ENCODE measurements around the gene RADIL.

RADIL gene

DNA sequence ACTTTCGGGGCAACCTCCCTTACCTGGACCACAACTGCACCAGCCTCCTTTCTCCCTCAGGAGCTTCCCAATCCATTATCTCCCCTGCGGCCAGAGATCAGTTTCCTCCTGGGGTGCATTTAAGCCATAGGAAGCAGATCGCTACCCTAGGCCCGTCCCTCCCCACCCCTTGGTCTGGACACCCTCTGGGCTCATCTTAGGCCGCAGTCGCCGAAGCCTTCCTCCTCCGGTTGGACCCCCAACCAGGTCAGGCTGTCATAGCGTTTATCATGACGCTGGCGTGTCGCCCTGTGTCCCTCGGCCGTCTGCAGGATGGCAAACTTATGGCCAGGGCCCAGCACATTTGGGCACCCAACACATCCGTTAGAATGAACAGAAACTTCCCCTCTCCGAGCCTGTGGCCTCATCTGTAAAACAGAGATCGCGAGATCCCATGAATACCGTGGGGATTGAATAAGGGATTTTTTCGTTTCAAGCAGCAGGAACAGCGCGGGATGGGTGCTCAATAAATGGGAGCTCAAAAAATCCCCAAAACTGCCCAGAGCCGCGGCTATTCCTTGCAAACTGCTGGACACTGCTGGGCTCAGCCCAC, 108.8 kb downstream of the RADIL start:
- Histone ChIP-seq H3K36me3 (replicated peaks) (peaks cover 9% of the 10 kb centered on the region), H3K27me3 (replicated peaks) (no peaks in the 10 kb centered on the region), H3K4me3 (ENCODE audit: low read depth, low read length) (peak overlapping the region; percentile 96), H3K27ac (peak overlapping the region; percentile 95)
- TF ChIP-seq, protein P1, sequence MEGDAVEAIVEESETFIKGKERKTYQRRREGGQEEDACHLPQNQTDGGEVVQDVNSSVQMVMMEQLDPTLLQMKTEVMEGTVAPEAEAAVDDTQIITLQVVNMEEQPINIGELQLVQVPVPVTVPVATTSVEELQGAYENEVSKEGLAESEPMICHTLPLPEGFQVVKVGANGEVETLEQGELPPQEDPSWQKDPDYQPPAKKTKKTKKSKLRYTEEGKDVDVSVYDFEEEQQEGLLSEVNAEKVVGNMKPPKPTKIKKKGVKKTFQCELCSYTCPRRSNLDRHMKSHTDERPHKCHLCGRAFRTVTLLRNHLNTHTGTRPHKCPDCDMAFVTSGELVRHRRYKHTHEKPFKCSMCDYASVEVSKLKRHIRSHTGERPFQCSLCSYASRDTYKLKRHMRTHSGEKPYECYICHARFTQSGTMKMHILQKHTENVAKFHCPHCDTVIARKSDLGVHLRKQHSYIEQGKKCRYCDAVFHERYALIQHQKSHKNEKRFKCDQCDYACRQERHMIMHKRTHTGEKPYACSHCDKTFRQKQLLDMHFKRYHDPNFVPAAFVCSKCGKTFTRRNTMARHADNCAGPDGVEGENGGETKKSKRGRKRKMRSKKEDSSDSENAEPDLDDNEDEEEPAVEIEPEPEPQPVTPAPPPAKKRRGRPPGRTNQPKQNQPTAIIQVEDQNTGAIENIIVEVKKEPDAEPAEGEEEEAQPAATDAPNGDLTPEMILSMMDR (IDR thresholded peaks at IDR 0.05; ENCODE audit: low read depth, low read length, missing control alignments) = no peak
- DNase-seq = peak; percentile 74
- in situ Hi-C loops (cut with HindIII; ENCODE audit: low pct_ligation_motif_present, low sequenced_read_pairs) = no loop called here

DNA sequence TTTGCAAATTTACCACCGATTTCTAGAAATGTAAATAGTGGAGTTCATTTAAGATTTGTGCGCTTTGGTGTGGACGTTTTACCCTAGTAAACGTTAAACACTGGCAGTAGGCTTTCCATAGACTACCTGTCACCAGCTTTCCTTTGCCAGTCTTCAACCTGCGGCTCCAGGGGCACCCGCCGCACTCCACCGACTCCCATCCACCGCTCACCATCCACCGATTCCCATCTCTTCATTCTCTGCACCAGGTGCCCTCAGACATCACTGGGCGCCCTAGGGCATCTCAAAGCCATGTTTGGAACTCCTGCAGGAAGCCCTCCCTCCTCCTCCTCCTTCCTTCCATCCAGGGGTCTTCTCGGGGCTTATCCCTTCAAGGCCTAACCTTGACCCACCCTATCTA, 109.5 kb downstream of the RADIL start:
- no peaks in the 10 kb centered on the region for H3K27me3 ChIP-seq (replicated peaks)
- H3K27ac ChIP-seq = no peak overlapping the region
- TF ChIP-seq, protein P1 (IDR thresholded peaks at IDR 0.05; ENCODE audit: low read depth, low read length, missing control alignments) = no peak
- peaks cover 9% of the 10 kb centered on the region for H3K36me3 ChIP-seq (replicated peaks)
- H3K4me3 ChIP-seq (ENCODE audit: low read depth, low read length) = no peak overlapping the region
- in situ Hi-C loops (cut with HindIII; ENCODE audit: low pct_ligation_motif_present, low sequenced_read_pairs) = no loop called here
- no peak for DNase-seq

DNA sequence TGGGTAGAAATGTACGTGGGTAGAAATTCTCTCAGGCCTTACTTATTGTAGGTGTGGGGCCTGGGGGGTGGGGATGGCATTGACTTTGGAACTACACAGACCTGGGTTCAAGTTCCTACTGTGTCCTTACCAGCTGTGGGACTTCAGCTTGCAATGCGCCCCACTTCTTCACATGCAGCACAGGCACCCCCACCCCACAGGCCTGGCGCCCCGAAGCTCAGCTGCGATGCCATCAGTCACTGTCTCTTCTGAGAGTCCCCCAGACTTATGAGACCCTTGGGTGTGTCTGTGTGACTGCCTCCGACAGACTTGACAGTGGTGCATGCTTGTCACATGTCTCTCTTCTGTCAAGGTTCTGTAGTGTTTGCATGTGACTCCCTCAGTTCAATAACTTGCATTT, 111.2 kb downstream of the RADIL start:
- in situ Hi-C loops (cut with HindIII; ENCODE audit: low pct_ligation_motif_present, low sequenced_read_pairs) = no loop called here
- H3K36me3 ChIP-seq (replicated peaks) = peaks cover 9% of the 10 kb centered on the region
- TF ChIP-seq, protein P1 (IDR thresholded peaks at IDR 0.05; ENCODE audit: low read depth, low read length, missing control alignments) = no peak
- H3K27ac ChIP-seq = no peak overlapping the region
- no peak overlapping the region for H3K4me3 ChIP-seq (ENCODE audit: low read depth, low read length)
- no peak for DNase-seq
- no peaks in the 10 kb centered on the region for H3K27me3 ChIP-seq (replicated peaks)

DNA sequence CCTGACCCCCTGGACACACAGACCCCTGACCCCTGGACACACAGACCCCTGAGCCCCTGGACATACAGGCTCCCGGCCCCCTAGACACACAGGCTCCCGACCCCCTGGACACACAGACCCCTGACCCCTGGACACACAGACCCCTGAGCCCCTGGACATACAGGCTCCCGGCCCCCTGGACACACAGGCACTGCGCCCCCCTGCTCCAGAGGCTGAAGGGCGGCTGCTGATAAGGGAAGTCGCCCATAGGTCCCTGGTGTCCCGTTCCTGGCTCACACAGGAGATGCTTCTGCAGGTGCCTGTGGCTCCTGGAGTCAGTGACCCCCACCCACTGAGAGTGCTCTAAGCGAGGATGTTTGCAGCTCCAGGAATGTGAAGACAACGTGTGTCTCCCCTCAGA, 111.8 kb downstream of the RADIL start:
- no peaks in the 10 kb centered on the region for H3K27me3 ChIP-seq (replicated peaks)
- H3K4me3 ChIP-seq (ENCODE audit: low read depth, low read length) = no peak overlapping the region
- DNase-seq = no peak
- TF ChIP-seq, protein P1 (IDR thresholded peaks at IDR 0.05; ENCODE audit: low read depth, low read length, missing control alignments) = no peak
- in situ Hi-C loops (cut with HindIII; ENCODE audit: low pct_ligation_motif_present, low sequenced_read_pairs) = no loop called here
- H3K36me3 ChIP-seq (replicated peaks) = peaks cover 9% of the 10 kb centered on the region
- no peak overlapping the region for H3K27ac ChIP-seq

DNA sequence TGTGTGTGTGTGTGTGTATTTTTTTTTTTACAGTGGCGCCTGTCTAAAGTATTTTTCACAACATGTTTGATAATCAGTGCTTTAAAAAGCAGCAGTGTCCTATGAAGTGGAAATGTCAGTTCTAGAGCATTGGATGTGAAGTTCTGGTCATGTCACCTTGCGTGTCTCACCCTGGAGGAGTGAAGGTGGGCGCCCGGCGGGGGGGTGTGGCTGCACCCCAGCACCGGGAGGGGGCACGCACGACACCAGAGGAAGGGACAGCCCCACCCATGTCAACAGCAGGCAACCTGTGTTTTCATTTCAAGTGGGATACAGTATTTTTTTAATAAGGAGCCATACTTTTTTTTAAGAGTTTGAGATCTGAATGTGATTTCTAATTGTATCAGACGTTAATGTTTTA, 112.6 kb downstream of the RADIL start:
- TF ChIP-seq, protein P1 (IDR thresholded peaks at IDR 0.05; ENCODE audit: low read depth, low read length, missing control alignments) = no peak
- DNase-seq = no peak
- Histone ChIP-seq H3K4me3 (ENCODE audit: low read depth, low read length) (no peak overlapping the region), H3K27ac (no peak overlapping the region), H3K27me3 (replicated peaks) (no peaks in the 10 kb centered on the region), H3K36me3 (replicated peaks) (peaks cover 15% of the 10 kb centered on the region)
- in situ Hi-C loops (cut with HindIII; ENCODE audit: low pct_ligation_motif_present, low sequenced_read_pairs) = no loop called here

DNA sequence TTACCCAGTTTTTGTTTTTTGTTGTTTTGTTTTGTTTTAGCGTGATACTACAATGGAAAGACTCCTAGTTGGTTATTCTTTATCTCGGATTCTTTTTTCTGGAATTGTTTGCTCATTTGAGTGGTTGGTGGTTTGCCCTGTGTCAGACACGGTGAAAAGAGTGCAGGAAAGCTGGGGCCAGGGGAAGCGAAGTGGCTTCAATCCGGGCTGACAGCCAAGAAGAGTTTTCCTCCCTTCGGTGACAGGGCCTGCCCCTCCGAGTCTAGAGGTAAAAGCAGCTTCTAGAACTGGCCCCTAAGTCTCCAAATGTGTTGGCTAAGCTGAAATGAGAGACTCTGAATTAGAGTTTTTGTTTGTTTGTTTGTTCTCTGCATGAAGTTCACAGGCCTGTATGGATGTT, 113.8 kb downstream of the RADIL start:
- peak; percentile 30 for DNase-seq
- no peak overlapping the region for H3K27ac ChIP-seq
- in situ Hi-C loops (cut with HindIII; ENCODE audit: low pct_ligation_motif_present, low sequenced_read_pairs) = no loop called here

More for the DNA sequence above, 113.8 kb downstream of the RADIL start:
- H3K4me3 ChIP-seq (ENCODE audit: low read depth, low read length) = no peak overlapping the region
- no peaks in the 10 kb centered on the region for H3K27me3 ChIP-seq (replicated peaks)
- peaks cover 21% of the 10 kb centered on the region for H3K36me3 ChIP-seq (replicated peaks)
- TF ChIP-seq, protein P1 (IDR thresholded peaks at IDR 0.05; ENCODE audit: low read depth, low read length, missing control alignments) = no peak

Data from brain microvascular endothelial cell (primary cell).